Heart right ventricle (tissue), 16 donors: ENCODE data around the gene STK38. TPM values are rescaled to one million over a fixed set of nuclear protein-coding genes. Genes with fewer than 3 reads are reported as not detected.

Experiments
- ATAC-seq, 8 donors: fragments of 200-7000 bp; cut with Tn5 transposase; one replicate each; pipeline ENCODE4 v1.9.1; 2020; ENCODE audit warnings: mild to moderate bottlenecking in 8 of 8, moderate library complexity in 8 of 8, moderate number of reproducible peaks in 1 of 8
- DNase-seq, 2 donors: peaks; one replicate each; pipeline ENCODE4 v3.0.0-alpha.2; 2020
- H3K27ac ChIP-seq, 10 donors: fragments of 200-600 bp; sonication (generic) in 2 of 10; one replicate each; pipeline versions ENCODE4 v1.5.0 to v1.8.0; 2020 to 2022; ENCODE audit warnings: mild to moderate bottlenecking in 3 of 10
- H3K27me3 ChIP-seq, 7 donors: fragments of 200-600 bp; one replicate each; pipeline ENCODE4 v1.8.0; 2021 to 2022; ENCODE audit warnings: mild to moderate bottlenecking in 2 of 7
- H3K36me3 ChIP-seq, 9 donors: fragments of 200-600 bp; sonication (generic) in 1 of 9; one replicate each; pipeline versions ENCODE4 v1.5.0 to v1.8.0; 2020 to 2022; ENCODE audit warnings: mild to moderate bottlenecking in 2 of 9
- H3K4me1 ChIP-seq, 9 donors: fragments of 200-600 bp; sonication (generic) in 1 of 9; one replicate each; pipeline versions ENCODE4 v1.5.0 to v1.8.0; 2020 to 2022; ENCODE audit warnings: mild to moderate bottlenecking in 4 of 9
- H3K4me3 ChIP-seq, 10 donors: fragments of 200-600 bp; sonication (generic) in 2 of 10; one replicate each; pipeline versions ENCODE4 v1.5.0 to v1.8.0; 2020 to 2022; ENCODE audit warnings: mild to moderate bottlenecking in 7 of 10, moderate library complexity in 2 of 10
- H3K9me3 ChIP-seq, 11 donors: fragments of 200-600 bp in 10 of 11; sonication (generic) in 2 of 11; one replicate each; pipeline versions ENCODE4 v1.5.0 to v1.8.0; 2013 to 2022; ENCODE audit warnings: mild to moderate bottlenecking in 2 of 11, control low read depth in 1 of 11, moderate library complexity in 1 of 11
- CTCF ChIP-seq, 9 donors: fragments of 200-600 bp; sonication (generic) in 2 of 9; IDR thresholded peaks; one replicate each; pipeline versions ENCODE4 v1.5.0 to v1.8.0; 2021 to 2022; ENCODE audit warnings: antibody characterized with exemption in 9 of 9, mild to moderate bottlenecking in 5 of 9, moderate library complexity in 1 of 9
- WGBS, 2 donors: extraction: QIAGEN DNeasy Blood & Tissue Kit; methylation state at CpG; one replicate each; pipeline ENCODE4 v1.1.7; 2013; ENCODE audit warnings: inconsistent platforms in 1 of 2; 5-methylcytosine and 5-hydroxymethylcytosine counted together
- intact Hi-C, 10 donors: fragments of 100-400 bp; cut with DNase I; formaldehyde crosslinking; loops; one replicate each; pipeline versions ENCODE4 v1.11.1 to v1.14.2; 2022
- polyA plus RNA-seq, 2 donors: library from polyadenylated mRNA; stranded (reverse); fragments of 200-250 nt; gene quantifications; one replicate each; pipeline ENCODE4 v1.2.3, GENCODE V29; 2013
- total RNA-seq, 10 donors: library from RNA; stranded (reverse); fragmentation: NEBNext Ultra II Directional in 3 of 10; extraction: Animal tissue kit (Norgen Biotek cat#: 25700) in 3 of 10; gene quantifications; one replicate each; pipeline versions ENCODE4 v1.2.1 to v1.2.4, GENCODE V29; 2021 to 2023
- donor health status: Arrhythmogenic right ventricular cardiomyopathy.
- donor health status: ischemic (EF 13 %, LVEDD 7.1; RV severe dilation, severe dysfunction).
- donor health status: healthy with polysubstance abuse.
- donor health status: DM: no; HTN: yes; CAD: no.
- donor health status: DM: no; HTN: no; CAD: no.
- donor health status: ischemic (EF 25% LVEDD 6.9; RV normal size, moderate dysfunction).
- donor health status: ischemic (EF 25% LVEDD 5.7; RV mildly dilated, moderate dysfunction).
- donor health status: healthy.
- donor health status: DM: yes; HTN: yes; CAD: no.
- donor health status: Ischemic cardiomyopathy.
- donor health status: ischemic (EF 35%, LVEDD 5.7; RV mildly dilated, moderate dysfunction).
- donor health status: nonischemic (EF 11% LVEDD 7.7; RV severe dilation, severe dysfunction).
- donor health status: DM: yes; HTN: yes; CAD: no.
- donor health status: PGD.
- donor health status: ischemic (EF 29% LVEDD 5.4; RV normal size, mild dysfunction).
- donor health status: nonischemic (EF 23%, LVEDD 6.1; RV moderate dilation, normal function).

STK38 gene
- total and polyA plus RNA-seq, 12 donors, result 12.9 to 23.8 (median 21.5) TPM

- Histone ChIP-seq H3K4me1 (peaks cover 0 to 7% (median 0%) of the 10 kb centered on the region in 9 donors), H3K9me3 (no peaks in the 10 kb centered on the region), H3K27ac (no peak overlapping the region), H3K36me3 (no peaks in the 10 kb centered on the region), H3K27me3 (no peaks in the 10 kb centered on the region), H3K4me3 (no peak overlapping the region)
- 43 to 50% methylated on average over 3 of the region's 3 CpGs for WGBS, 2 donors
- intact Hi-C loops, result no loop called here
- TF ChIP-seq CTCF (IDR thresholded peaks at IDR 0.05), result no peak
- ATAC-seq (no peak), DNase-seq (no peak)
Measured at GRCh38 chr6:36563237-36563927, 16.1 kb upstream of the STK38 start.

GRCh38 chr6:36560822-36561221 lies 13.5 kb upstream of the STK38 start:
- Histone ChIP-seq H3K9me3 (no peaks in the 10 kb centered on the region), H3K36me3 (no peaks in the 10 kb centered on the region), H3K4me1 (peaks cover 0 to 16% (median 0%) of the 10 kb centered on the region in 9 donors), H3K27me3 (no peaks in the 10 kb centered on the region), H3K27ac (no peak overlapping the region), H3K4me3 (no peak overlapping the region)
- WGBS, 2 donors, result 94 to 96% methylated on average over 4 of the region's 4 CpGs
- intact Hi-C loops, result no loop called here
- no peak for DNase-seq
- no peak for TF ChIP-seq CTCF (IDR thresholded peaks at IDR 0.05)
- ATAC-seq, result no peak

GRCh38 chr6:36559011-36559793 lies 11.9 kb upstream of the STK38 start:
- no peak for DNase-seq
- WGBS, 2 donors, result 80 to 81% methylated on average over 7 of the region's 7 CpGs
- H3K4me1 ChIP-seq, result peaks cover 0 to 16% (median 6%) of the 10 kb centered on the region in 9 donors
- TF ChIP-seq CTCF (IDR thresholded peaks at IDR 0.05), result no peak
- ATAC-seq, result no peak
- no peaks in the 10 kb centered on the region for H3K36me3 ChIP-seq
- no peak overlapping the region for H3K4me3 ChIP-seq
- H3K27ac ChIP-seq, result peak overlapping the region in 2 of 10 donors; percentile 0 to 41
- H3K27me3 ChIP-seq, result no peaks in the 10 kb centered on the region
- no peaks in the 10 kb centered on the region for H3K9me3 ChIP-seq
- intact Hi-C loops, result no loop called here

GRCh38 chr6:36556281-36556680 lies 9.0 kb upstream of the STK38 start:
- Histone ChIP-seq H3K9me3 (no peaks in the 10 kb centered on the region), H3K27me3 (no peaks in the 10 kb centered on the region), H3K36me3 (no peaks in the 10 kb centered on the region), H3K4me3 (no peak overlapping the region), H3K4me1 (peaks cover 0 to 16% (median 6%) of the 10 kb centered on the region in 9 donors), H3K27ac (no peak overlapping the region)
- no peak for ATAC-seq
- TF ChIP-seq CTCF (IDR thresholded peaks at IDR 0.05), result no peak
- 87 to 96% methylated on average over 5 of the region's 5 CpGs for WGBS, 2 donors
- DNase-seq, result no peak
- intact Hi-C loops, result no loop called here
